Natural killer cell treated with Interleukin-12 subunit alpha and Interleukin-12 subunit beta and Interleukin-15 and Interleukin-18, amount 100 ng/mL, for 72 hours (primary cell): Measurements from ENCODE around the gene KCNJ9. TPM values are rescaled to one million over a fixed set of nuclear protein-coding genes. Genes with fewer than 3 reads are reported as not detected.

Experiments used
- ATAC-seq, 2 donors: fragments of 150-1000 bp; cut with Tn5 transposase in 1 of 2; sonication (Bioruptor Pico), chemical (Tn5 transposase) in 1 of 2; 2 replicates each; pipeline ENCODE4 v1.10.0; 2021
- DNase-seq: peaks from one replicate; pipeline ENCODE4 v3.0.0; 2022; ENCODE audit warnings: low spot score
- H3K27ac Mint-ChIP-seq, 2 donors: 1 replicate in 1 of 2; 2 replicates in 1 of 2; pipeline ENCODE4 v1.8.0; 2022; ENCODE audit warnings: mixed read lengths in 2 of 2, mild to moderate bottlenecking in 1 of 2, moderate library complexity in 1 of 2
- H3K27me3 Mint-ChIP-seq, 2 donors: 1 replicate in 1 of 2; 2 replicates in 1 of 2; pipeline ENCODE4 v1.8.0; 2022; ENCODE audit warnings: mixed read lengths in 2 of 2
- H3K36me3 Mint-ChIP-seq: one replicate; pipeline ENCODE4 v1.8.0; 2022; ENCODE audit warnings: mixed read lengths
- H3K4me1 Mint-ChIP-seq, 2 donors: 1 replicate in 1 of 2; 2 replicates in 1 of 2; pipeline ENCODE4 v1.8.0; 2022; ENCODE audit warnings: low read depth in 2 of 2, mixed read lengths in 2 of 2, mild to moderate bottlenecking in 1 of 2
- H3K4me3 Mint-ChIP-seq: one replicate; pipeline ENCODE4 v1.8.0; 2022; ENCODE audit warnings: mixed read lengths
- H3K9me3 Mint-ChIP-seq: 2 replicates; pipeline ENCODE4 v1.8.0; 2022; ENCODE audit warnings: mixed read lengths
- total RNA-seq, 2 donors: library from RNA; stranded (reverse); gene quantifications; one replicate each; pipeline ENCODE4 v1.2.3, GENCODE V29; 2022

KCNJ9 gene
- total RNA-seq, 2 donors from 2014 or later = not detected

- no peak overlapping the region for H3K27ac Mint-ChIP-seq
- H3K4me3 Mint-ChIP-seq = no peak overlapping the region
- ATAC-seq = no peak
- H3K4me1 Mint-ChIP-seq = peaks cover 5 to 10% of the 10 kb centered on the region in 2 donors
- no peaks in the 10 kb centered on the region for H3K36me3 Mint-ChIP-seq
- no peak for DNase-seq
- H3K27me3 Mint-ChIP-seq = peaks cover 15 to 19% of the 10 kb centered on the region in 2 donors
- no peaks in the 10 kb centered on the region for H3K9me3 Mint-ChIP-seq
Measured at GRCh38 chr1:160086456-160086892, 5.1 kb downstream of the KCNJ9 start.

- Mint-ChIP-seq H3K27me3 (peaks cover 8 to 14% of the 10 kb centered on the region in 2 donors), H3K36me3 (no peaks in the 10 kb centered on the region), H3K27ac (no peak overlapping the region), H3K4me1 (peaks cover 5 to 10% of the 10 kb centered on the region in 2 donors), H3K4me3 (no peak overlapping the region), H3K9me3 (no peaks in the 10 kb centered on the region)
- DNase-seq = no peak
- no peak for ATAC-seq
Measured at GRCh38 chr1:160087118-160087662, 5.9 kb downstream of the KCNJ9 start.

- no peak for DNase-seq
- ATAC-seq = no peak
- H3K36me3 Mint-ChIP-seq = no peaks in the 10 kb centered on the region
- H3K9me3 Mint-ChIP-seq = no peaks in the 10 kb centered on the region
- peaks cover 0 to 7% of the 10 kb centered on the region in 2 donors for H3K4me1 Mint-ChIP-seq
- no peak overlapping the region for H3K4me3 Mint-ChIP-seq
- no peaks in the 10 kb centered on the region for H3K27me3 Mint-ChIP-seq
- H3K27ac Mint-ChIP-seq = no peak overlapping the region
Measured at GRCh38 chr1:160089883-160090282, 8.5 kb downstream of the KCNJ9 start.

GRCh38 chr1:160090760-160091159 is 9.4 kb downstream of the KCNJ9 start:
- ATAC-seq = no peak
- Mint-ChIP-seq H3K27me3 (no peaks in the 10 kb centered on the region), H3K36me3 (no peaks in the 10 kb centered on the region), H3K27ac (no peak overlapping the region), H3K4me1 (peaks cover under 1 to 3% of the 10 kb centered on the region in 2 donors), H3K4me3 (no peak overlapping the region), H3K9me3 (no peaks in the 10 kb centered on the region)
- DNase-seq = no peak

- Mint-ChIP-seq H3K36me3 (no peaks in the 10 kb centered on the region), H3K27ac (no peak overlapping the region), H3K4me3 (no peak overlapping the region), H3K9me3 (no peaks in the 10 kb centered on the region), H3K27me3 (no peaks in the 10 kb centered on the region), H3K4me1 (peaks cover 8 to 10% of the 10 kb centered on the region in 2 donors)
- ATAC-seq = no peak
- DNase-seq = no peak
Measured at GRCh38 chr1:160091666-160092223, 10.4 kb downstream of the KCNJ9 start.

- H3K27me3 Mint-ChIP-seq = no peaks in the 10 kb centered on the region
- no peaks in the 10 kb centered on the region for H3K36me3 Mint-ChIP-seq
- DNase-seq (no peak), ATAC-seq (no peak)
- peaks cover 15 to 16% of the 10 kb centered on the region in 2 donors for H3K4me1 Mint-ChIP-seq
- H3K9me3 Mint-ChIP-seq = no peaks in the 10 kb centered on the region
- no peak overlapping the region for H3K27ac Mint-ChIP-seq
- no peak overlapping the region for H3K4me3 Mint-ChIP-seq
Measured at GRCh38 chr1:160092366-160093068, 11.2 kb downstream of the KCNJ9 start.

GRCh38 chr1:160093069-160093395 is 11.7 kb downstream of the KCNJ9 start:
- Mint-ChIP-seq H3K36me3 (no peaks in the 10 kb centered on the region), H3K9me3 (no peaks in the 10 kb centered on the region), H3K27ac (no peak overlapping the region), H3K4me3 (no peak overlapping the region), H3K27me3 (no peaks in the 10 kb centered on the region), H3K4me1 (peaks cover 19 to 20% of the 10 kb centered on the region in 2 donors)
- no peak for ATAC-seq
- DNase-seq = no peak

- Mint-ChIP-seq H3K9me3 (no peaks in the 10 kb centered on the region), H3K4me1 (peaks cover 19 to 20% of the 10 kb centered on the region in 2 donors), H3K36me3 (no peaks in the 10 kb centered on the region), H3K27me3 (no peaks in the 10 kb centered on the region), H3K4me3 (no peak overlapping the region), H3K27ac (no peak overlapping the region)
- no peak for DNase-seq
- ATAC-seq = no peak
Measured at GRCh38 chr1:160093624-160094290, 12.4 kb downstream of the KCNJ9 start.

GRCh38 chr1:160094291-160094625 is 12.9 kb downstream of the KCNJ9 start:
- no peak for ATAC-seq
- DNase-seq = no peak
- Mint-ChIP-seq H3K4me3 (no peak overlapping the region), H3K4me1 (peaks cover 22 to 23% of the 10 kb centered on the region in 2 donors), H3K27me3 (no peaks in the 10 kb centered on the region), H3K9me3 (no peaks in the 10 kb centered on the region), H3K27ac (no peak overlapping the region), H3K36me3 (no peaks in the 10 kb centered on the region)

GRCh38 chr1:160094806-160095205 is 13.5 kb downstream of the KCNJ9 start:
- H3K27ac Mint-ChIP-seq = no peak overlapping the region
- DNase-seq (no peak), ATAC-seq (no peak)
- H3K4me1 Mint-ChIP-seq = peaks cover 27 to 28% of the 10 kb centered on the region in 2 donors
- no peak overlapping the region for H3K4me3 Mint-ChIP-seq
- H3K36me3 Mint-ChIP-seq = no peaks in the 10 kb centered on the region
- no peaks in the 10 kb centered on the region for H3K9me3 Mint-ChIP-seq
- H3K27me3 Mint-ChIP-seq = no peaks in the 10 kb centered on the region

- ATAC-seq (no peak), DNase-seq (no peak)
- Mint-ChIP-seq H3K36me3 (no peaks in the 10 kb centered on the region), H3K27me3 (no peaks in the 10 kb centered on the region), H3K4me3 (peak overlapping the region; percentile 3), H3K27ac (peak overlapping the region in 1 of 2 donors; percentile 76), H3K9me3 (no peaks in the 10 kb centered on the region), H3K4me1 (peaks cover 27 to 28% of the 10 kb centered on the region in 2 donors)
Measured at GRCh38 chr1:160095382-160096105, 14.2 kb downstream of the KCNJ9 start.

- peak overlapping the region; percentile 3 for H3K4me3 Mint-ChIP-seq
- DNase-seq = no peak
- peak overlapping the region in 1 of 2 donors; percentile 76 for H3K27ac Mint-ChIP-seq
- no peaks in the 10 kb centered on the region for H3K27me3 Mint-ChIP-seq
- no peaks in the 10 kb centered on the region for H3K9me3 Mint-ChIP-seq
- no peaks in the 10 kb centered on the region for H3K36me3 Mint-ChIP-seq
- no peak for ATAC-seq
- H3K4me1 Mint-ChIP-seq = peaks cover 35 to 38% of the 10 kb centered on the region in 2 donors
Measured at GRCh38 chr1:160096274-160097116, 15.2 kb downstream of the KCNJ9 start.
